ENCODE measurements around the gene IQCN.
A peak's percentile ranks its signal among the peaks of the same experiment; 100 is the strongest.

Gene IQCN

DNA sequence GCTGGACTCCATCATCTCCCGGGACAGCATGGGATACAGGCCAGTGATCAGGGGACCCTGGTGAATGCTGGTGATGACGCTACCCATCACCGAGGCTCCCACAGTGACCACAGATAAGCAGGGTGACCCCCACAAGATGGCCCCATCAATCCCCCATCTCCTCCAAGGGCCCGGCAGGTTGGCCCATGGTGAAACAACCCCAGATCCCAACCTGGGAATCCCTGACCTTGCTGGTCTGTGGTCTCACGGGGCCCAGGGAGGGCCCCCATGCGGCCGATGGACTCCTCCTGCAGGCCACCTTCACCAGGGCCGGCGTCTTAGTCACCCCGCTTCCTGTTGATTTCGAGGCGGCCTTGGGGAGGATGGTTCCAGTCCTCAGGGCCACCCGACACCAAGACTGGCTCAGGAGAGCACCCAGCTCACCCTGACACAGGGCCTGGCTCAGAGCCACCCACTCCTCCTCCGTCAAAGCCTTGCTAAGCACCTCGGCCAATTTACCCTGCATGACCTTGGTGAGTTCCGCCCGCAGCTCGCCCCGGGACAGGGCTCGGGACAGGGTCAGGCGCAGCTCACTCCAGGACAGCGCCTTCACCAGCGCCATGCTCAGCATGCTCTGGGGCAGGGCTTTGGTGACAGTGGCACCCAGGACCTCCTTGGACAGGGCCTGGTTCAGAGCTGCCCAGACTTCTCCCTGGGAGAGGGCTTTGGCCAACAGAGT, 10.0 kb downstream of the IQCN start:
- DNase-seq = no peak

DNA sequence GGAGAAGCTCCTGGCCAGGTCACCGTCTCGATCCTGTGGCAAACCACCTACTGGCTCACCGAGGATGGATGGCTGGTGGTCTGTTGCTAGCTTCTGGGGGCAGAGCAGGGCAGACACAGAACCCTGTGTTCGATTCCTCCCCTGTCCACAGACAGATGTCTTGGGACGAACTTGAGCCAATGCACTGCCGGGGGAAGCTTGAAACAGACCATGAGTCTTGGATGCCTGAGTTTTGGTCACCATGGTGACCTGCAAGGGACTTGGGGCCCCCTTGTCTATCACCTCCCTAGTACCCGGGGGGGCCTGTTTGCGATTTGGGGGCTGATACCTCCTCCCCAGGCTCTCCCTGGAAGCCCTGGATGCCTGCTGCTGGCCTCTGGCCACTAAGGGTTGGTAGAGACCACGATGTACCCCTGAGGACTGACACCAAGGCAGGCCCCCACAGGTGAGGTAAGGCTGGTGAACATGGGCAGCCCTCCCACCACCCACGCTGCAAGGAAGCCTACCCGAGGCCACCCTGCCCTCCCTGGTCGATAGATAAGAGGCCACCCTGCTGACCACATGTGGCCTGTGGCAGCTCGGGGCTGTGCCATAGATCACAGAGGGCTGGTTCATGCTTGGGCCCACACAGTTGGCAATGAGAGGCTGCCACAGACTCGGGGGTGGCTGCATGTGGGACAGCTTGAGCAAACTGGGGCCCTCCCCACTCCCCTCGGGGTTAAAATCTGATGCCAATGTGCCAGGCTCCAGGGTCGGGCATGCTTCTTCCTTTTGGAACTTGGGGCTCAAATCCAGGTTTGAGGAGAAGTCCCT, 10.7 kb downstream of the IQCN start:
- no peak for DNase-seq

DNA sequence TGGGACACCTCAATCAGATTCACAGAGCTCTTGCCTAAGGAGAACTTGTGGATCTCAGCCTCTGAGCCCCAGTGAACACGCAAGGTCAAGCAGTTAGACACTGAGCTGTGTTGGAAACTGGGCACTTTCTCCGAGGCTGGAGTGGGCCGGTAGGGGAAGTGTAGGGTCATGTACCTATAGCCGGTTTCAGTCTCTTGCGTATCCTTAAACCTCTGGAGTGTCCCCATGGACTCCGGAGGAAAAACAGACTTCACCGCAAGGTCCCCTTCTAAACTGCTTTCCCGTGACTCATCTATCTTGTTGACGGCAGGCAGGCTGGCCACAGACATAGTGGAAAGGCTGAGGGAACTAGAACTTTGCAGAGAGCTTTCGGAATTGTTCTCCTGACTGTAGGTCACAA, 11.3 kb downstream of the IQCN start:
- DNase-seq = no peak

DNA sequence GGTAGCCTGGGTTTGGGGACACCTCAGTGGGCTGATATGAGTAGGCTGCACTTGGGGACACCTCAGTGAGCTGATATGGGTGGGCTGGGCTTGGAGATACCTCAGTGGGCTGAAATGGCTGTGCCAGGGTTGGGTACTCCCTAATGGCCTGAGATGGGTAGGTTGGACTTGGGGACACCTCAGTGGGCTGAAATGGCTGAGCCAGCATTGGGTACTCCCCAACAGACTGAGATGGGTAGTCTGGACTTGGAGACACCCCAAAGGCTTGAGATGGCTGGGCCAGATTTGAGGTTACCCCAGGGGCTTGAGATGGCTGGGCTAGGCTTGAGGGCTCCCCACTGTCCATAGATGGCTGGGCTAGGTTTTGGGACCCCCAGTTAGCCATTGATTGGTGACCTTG, 12.1 kb downstream of the IQCN start:
- no peak for DNase-seq

DNA sequence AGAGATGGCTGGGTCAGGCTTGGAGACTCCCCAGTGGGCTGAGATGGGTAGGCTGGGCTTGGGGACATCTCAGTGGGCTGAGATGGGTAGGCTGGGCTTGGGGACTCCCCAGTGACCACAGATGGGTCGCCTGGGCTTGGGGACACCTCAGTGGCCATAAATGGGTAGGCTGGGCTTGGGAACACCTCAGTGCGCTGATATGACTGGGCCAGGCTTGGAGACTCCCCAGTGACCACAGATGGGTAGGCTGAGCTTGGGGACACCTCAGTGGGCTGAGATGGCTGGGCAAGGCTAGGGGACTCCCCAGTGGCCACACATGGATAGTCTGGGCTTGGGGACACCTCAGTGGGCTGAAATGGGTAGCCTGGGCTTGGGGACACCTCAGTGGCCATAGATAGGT, 12.8 kb downstream of the IQCN start:
- DNase-seq = no peak

DNA sequence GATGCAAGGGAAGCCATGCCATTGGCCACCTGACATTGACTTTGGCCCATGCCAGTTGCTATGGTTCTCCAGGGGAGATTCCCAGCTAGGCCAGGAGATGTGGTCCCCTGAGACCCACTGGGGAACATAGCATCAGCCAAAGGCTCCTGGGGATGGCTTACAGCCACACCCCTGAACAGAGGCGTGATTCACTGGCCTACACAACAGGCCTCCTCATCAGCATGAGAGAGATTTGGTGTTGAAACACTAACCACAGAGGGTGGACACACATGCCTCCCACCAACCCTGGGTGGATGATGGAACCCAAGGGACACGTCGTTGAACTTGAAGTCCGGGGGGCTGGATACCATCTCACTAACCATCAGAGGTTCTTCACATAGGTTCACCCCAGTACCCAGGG, 14.4 kb downstream of the IQCN start:
- no peak for DNase-seq

DNA sequence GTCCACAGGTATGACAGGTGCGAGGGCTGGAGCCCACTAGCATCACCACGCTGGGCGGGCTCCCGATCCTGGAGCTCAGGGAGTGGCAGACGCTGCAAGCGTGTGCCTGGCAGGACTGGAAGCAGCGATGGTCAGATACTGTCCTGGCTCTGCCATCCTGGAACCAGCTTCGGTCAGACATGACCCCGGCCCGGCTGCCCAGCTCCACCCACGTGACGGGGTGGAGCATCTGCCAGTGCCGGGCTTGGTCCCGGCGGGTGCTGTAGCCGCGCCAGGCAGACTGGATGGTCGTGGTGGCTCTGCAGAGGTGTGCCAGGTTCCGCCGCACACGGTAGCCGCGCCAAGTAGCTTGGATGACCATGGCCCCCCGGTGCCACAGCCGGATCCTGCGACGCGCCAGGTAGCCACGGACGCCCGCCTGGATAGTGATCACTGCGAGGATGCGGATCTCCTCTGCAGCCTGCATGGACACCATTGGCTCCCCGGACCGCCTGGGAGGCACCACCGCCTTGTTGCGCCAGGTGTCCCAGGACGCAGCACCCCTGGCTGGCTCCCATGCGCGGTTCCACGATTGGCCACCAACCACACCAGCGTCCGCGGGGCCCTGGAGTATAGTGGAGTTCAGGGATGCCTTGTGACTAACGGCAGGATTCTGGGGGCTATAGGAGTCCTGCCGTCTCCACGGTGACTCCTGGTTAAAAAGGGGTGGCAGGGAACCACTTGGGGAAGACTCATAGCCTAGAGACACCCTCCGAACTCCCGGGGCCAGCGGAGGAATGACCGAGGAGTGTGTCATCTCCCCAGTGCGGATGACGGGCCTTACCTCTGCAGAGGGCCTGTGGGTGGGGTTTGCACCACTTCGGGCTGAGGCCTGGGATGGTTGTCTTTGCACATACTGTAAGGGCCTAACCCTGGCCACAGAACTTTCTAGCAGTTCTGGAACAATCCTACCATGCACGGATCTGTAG, 16.5 kb downstream of the IQCN start:
- no peak for DNase-seq

DNA sequence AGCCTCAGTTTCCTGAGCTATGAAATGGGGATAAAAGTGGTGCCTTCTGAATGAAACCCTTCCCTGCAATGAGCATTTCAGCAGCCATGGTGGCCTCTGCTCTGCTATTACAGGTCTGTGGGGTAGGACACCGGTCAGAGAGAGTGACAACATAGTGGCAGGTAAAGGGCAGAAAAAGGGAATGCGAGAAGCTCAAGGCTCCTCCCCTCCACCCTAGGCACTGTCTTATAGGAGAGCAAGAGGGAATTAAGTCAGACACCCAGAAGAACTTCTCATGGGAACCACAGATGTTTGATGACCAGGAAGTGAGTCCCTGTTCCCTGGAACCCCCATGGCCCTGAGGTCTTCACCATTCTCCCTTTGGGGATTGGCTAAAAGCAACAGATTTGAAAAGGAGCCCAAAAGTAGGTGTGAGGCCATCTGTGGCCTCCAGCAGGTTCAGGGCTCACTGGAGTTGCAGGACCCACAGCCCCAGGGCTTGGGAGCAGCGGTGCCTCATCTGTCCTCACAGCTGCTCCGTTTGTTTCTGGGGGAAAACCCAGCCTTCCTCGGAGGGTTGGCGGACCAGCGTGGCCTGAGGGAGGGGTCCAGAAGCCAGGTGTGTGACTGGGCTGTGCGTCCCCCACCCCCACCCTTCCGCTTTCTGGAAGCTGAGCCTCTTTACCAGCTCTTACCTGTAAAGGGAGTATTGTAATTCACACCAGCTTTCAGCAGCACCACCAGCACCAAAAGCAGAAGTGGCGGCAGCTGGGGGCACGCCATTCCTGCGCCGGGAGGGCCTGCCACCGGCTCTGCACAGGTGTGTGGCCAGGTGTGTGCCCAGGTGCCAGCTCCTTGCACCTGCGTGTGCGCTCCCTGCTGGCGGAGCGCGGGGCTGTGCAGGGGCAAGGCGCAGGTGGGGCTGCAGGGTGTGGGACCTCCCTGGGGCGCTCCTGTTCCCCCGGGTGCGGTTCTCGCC, 19.4 kb downstream of the IQCN start:
- DNase-seq = no peak

DNA sequence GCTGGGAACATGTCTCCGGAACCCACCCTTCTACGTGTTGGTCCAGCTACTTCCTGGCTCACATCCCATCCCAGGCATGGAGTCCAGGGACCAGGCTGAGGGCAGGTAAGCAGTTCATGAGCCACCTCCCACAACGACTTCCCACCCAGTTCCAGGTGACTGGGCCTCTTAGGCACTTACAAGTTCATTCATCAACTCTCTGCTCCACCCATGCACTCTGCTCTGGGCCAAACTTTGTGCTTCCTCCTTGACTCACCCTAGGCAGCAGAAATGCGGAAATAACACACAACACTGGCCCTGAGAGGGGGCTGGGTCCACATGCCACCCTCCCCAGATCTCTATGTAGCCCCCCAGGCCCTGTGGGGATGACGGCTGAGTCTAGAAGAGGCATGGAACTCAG, 20.5 kb downstream of the IQCN start:
- DNase-seq = no peak

DNA sequence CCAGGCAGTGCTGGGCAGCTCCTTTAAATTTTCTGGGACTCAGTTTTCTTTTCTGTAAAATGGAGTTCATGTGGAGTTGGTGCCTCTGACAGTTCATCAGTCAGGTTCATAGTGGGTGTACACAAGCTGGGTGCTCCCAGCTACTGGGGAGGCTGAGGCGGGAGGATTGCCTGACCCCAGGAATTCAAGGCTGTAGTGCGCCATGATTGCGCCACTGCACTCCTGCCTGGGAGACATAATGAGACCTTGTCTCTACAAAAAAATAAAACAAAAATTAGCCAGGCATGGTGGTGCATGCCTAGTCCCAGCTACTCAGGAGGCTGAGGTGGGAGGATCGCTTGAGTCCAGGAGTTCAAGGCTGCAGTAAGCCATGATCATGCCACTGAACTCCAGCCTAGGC, 21.1 kb downstream of the IQCN start:
- DNase-seq = no peak

DNA sequence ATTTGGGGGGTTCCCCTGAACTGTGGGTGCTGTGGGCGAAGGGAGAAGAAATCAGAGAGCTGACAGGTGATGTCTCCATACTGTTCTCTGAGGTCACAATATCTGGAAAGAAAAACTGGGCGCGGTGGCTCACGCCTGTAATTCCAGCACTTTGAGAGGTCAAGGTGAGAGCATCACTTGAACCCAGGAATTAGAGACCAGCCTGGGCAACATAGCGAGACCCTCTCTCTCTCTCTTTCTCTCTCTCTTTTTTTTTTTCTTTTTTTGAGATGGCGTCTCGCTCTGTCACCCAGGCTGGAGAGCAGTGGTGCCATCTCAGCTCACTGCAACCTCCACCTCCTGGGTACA, 21.9 kb downstream of the IQCN start:
- no peak for DNase-seq

DNA sequence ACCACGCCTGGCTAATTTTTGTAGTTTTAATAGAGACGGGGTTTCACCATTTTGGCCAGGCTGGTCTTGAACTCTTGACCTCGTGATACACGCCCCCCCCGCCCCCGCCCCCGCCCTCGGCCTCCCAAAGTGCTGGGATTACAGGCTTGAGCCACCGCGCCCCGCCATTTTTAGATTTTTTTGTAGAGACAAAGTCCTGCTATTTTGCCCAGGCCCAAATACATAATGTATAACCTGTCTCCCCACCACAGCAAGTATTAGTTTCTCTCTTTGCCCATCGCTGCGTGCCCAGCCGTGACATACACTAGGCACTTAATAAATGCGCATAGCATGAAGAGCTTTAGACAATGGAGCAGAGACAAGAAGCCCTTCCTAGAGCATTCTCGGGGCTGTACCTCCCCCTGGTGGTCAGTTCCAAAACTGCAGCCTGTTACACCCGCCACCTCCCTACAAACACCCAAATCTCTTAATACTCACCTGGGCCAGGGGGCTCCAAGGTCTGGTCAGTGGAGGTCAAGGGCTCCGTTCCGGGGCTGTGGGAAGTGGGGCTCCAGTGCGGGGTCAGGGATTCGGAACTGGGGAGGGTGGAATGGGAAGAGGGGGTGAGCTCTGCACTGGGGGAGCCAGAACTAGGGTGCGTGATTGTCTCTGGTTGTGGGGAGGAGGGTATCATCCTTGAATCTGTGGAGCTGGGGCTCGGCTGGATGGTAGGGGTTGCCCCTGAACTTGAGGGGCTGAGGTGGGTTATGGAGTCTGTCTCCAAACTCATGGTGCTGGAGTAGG, 22.5 kb downstream of the IQCN start:
- DNase-seq = peak; percentile 86

DNA sequence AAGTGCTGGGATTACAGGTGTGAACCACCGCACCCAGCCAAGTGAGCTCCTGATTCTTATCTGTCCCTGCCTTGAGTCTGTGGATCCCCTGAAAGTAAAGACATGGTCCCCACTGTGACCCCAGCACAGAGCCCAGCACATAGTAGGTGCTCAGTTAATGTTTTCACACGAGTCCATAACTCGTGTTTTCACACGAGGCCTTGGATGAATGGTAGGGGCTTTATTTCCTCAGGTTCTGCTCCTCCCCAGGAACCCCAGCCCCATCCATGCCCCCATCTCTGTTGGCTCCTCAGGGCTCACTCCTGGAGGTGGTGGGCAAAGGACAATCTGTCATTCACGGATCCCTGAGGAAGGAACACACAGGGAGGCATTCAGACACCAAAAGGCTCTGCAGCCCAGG, 24.4 kb downstream of the IQCN start:
- no peak for DNase-seq

DNA sequence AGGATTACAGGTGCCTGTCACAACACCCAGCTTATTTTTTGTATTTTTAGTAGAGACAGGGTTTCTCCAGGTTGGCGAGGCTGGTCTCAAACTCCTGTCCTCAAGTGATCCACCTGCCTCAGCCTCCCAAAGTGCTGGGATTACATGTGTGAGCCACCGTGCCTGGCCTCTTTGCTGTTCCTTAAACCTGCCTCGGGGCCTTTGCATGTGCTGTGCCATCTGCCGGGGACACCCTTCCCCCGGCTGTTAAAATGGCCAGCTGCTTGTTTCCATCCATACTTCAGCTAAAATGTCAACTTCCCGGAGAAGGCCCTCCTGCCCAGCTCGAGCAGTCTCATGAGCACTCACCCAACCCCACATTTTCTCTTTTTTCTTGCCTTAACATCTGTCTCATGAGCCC, 29.0 kb downstream of the IQCN start:
- no peak for DNase-seq

DNA sequence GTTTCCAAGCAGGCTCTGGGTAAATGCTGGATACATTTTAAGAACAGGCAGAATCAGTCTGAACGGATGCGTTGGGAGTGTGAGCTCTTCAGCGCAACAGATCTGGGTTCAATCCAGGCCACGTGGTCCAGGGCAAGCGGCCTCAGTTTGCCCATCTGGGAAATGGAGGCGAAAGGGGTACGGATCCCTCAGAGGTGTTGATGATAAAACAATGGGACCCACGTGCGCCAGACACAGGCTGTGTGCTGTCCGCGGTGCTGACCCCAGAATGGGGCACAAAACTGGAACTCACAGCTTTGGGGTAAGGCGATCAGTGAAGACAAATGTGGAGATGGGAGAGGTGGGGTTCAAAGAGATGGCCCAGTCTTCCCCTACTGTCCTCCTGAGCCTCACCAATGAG, 34.9 kb downstream of the IQCN start:
- DNase-seq = no peak

DNA sequence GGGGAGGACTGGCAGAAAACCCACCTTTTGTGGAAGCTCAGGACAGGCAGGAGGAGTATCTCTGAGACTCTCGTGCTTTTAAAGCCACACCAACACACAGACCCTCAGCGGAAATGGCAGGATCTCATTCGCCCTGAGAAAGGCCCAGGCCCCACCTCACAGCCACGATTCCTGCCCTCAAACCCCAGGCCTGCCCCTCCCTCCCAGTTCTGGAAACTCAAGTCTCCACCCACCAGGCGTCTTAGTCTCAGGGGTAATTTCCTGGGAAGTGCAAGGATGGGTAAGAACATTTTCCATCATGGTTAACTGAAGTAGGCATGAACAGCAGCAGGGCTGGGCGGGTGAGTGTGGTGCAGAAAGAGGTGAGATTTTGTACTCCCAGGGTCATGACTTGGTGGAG, 40.1 kb downstream of the IQCN start:
- no peak for DNase-seq

DNA sequence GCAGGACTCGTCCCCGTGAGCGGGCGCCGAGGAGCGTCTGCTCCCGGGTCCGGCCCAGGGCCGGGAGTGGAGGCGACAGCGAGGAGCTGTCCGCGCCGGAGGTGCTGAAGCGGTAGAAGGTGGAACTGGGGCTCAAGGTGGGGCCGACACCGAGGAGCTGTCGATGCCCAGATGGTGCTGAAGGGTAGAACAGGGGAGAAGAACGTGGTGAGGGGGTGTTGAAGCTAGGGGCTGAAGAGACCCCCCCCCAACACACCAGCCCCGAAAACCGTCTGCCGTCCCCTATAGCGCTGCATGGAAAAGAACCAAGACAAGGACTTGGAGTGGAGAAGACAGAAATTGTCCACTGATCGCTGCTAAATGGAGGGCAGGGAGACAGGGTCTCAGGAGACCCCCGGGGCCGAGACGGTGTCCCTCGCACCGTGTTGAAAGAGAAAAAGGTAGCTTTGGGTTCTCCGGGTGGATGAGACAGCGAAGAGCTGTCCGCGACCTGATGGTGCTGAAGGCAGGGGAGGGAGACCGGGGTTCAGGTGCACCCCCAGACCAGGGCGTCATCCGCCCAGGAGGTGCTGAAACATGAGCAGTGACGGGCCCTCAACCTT, 40.9 kb downstream of the IQCN start:
- peak; percentile 37 for DNase-seq

DNA sequence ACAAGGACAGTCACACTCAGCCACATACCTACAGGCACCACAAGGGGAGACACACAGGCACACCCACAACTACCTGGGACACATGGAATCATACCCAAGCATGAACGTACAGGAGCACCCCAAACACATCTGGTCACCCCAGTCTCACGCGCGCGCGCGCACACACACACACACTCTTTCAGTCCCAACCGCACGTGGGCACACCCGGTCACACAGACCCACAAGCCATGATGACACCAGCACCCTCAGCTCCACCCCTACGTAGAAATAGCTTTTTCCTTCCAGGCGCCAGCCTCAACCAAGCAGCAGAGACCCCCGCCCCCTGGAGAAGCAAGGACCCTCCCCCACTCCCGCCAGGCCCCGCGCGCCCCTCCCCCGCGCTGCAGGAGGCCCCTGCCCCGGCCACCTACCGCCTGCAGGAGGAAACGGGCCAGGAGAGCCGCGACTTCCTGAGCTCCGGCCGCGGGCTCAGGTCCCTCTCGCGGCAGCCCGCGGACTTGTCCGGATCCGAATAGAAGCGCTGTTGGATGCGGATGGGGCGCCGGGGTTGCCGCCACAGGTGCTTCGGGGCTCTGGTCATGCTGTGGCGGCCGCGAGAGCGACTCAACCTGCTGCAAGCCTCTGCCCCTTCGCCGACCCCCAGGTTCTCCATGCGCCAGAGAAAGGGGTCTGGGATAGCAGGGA, 41.6 kb downstream of the IQCN start:
- DNase-seq = no peak

DNA sequence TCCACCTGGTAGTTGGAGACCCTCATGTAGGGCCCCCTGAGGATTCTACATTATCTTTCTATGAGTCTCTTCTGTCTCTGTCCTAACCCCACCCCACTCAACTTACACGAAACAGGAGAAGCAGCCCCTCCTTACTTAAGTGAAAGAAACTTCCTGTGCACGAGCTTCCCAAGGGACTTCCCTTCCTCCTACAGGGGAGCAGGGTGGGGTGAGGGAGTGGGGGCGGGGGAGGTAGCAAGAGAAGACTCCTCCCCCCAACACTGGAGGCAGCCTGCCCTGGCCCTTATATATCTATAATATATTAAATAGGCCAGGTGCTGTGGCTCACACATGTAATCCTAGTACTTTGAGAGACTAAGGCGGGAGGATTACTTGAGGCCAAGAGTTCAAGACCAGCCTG, 42.5 kb downstream of the IQCN start:
- DNase-seq = no peak

DNA sequence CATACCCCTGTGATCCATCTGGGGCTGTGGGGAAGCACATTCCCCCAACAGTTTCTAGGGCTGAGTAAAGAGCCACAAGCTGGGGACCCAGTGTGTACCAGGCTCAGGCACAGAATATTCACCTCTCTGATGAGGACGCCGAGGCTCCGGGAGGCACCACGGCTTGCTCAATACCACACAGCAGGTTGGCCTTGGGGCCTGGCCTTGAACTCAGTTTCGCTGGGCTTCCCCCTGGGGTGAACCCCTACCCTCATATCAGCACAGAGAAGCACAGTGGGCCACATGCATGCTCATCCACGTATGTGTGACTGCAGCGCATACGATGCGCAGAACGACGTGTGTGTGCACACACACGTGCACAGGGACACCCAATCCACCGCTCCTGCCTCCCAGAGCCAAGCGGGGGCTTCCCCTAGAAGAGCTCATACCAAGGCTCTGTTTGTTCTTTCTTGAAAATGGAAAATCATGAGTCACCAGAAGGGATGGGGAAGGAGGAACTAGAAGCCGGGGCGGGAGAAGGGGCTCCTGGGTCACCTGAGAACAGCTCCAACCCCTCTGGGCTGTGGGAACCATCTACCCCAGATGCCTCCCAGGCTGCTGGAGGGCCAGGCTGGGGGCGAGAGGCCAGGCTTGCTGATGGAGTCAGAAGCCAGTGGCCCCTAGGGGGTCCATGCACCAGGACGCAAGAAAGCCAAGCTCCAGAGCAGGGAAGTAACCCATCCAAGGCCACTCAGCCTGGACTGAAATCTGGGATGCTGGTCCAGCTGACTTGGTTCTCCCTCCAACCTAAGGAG, 43.1 kb downstream of the IQCN start:
- no peak for DNase-seq
